Measurements from ENCODE around the gene THOC7. TPM values are rescaled to one million over a fixed set of nuclear protein-coding genes. Genes with fewer than 3 reads are reported as not detected.

THOC7 gene
- total and polyA plus RNA-seq, 2 of the 4 experiments (the other 2 are of a cell fraction): 25.8 to 55.9 TPM

- Histone ChIP-seq H2AFZ (replicated peaks; ENCODE audit: low read length, poor library complexity) (no peak overlapping the region), H2BK5ac (ENCODE audit: low read depth, low read length, poor library complexity, severe bottlenecking) (no peak overlapping the region), H3K4me1 (ENCODE audit: control insufficient read depth, insufficient read depth, low read length) (peaks cover 3% of the 10 kb centered on the region), H2BK15ac (ENCODE audit: low read depth, low read length) (no peak overlapping the region), H3K14ac (replicated peaks; ENCODE audit: low read depth, low read length) (no peak overlapping the region), H3K18ac (ENCODE audit: low read depth, low read length) (no peak overlapping the region), H4K5ac (ENCODE audit: low read depth, low read length) (no peak overlapping the region), H4K91ac (ENCODE audit: insufficient read depth, low read depth, low read length) (no peak overlapping the region), H3K4me3 (ENCODE audit: insufficient read depth, low read depth, low read length) (no peak overlapping the region), H3K4ac (ENCODE audit: low read depth, low read length) (no peak overlapping the region), H3K79me1 (ENCODE audit: low read depth in 1 of 2, low read length in 2 of 2) (peaks cover 16 to 53% of the 10 kb centered on the region in 2 experiments; a peak in 3 of 4 replicates), H3K56ac (ENCODE audit: extremely low read depth, insufficient read depth, low read length) (no peak overlapping the region), H3K9me3 (ENCODE audit: control insufficient read depth, insufficient read depth, low read length) (no peaks in the 10 kb centered on the region), H3K4me2 (ENCODE audit: low read depth, low read length) (no peak overlapping the region), H2BK120ac (ENCODE audit: low read depth, low read length) (no peak overlapping the region), H2AK5ac (ENCODE audit: low read depth, low read length) (no peak overlapping the region), H3K9ac (ENCODE audit: low read depth, low read length) (no peak overlapping the region), H3K23ac (ENCODE audit: low read depth, low read length) (no peak overlapping the region), H4K20me1 (ENCODE audit: insufficient read depth, low read length) (peaks cover 15% of the 10 kb centered on the region; the same call in 1 of the 2 replicates), H3K9me1 (ENCODE audit: insufficient read depth, low read length) (peaks cover 3% of the 10 kb centered on the region), H3K27ac (ENCODE audit: insufficient read depth, low read length) (no peak overlapping the region), H3K27me3 (ENCODE audit: control insufficient read depth, insufficient read depth, low read length) (no peaks in the 10 kb centered on the region), H4K8ac (ENCODE audit: low read depth in 2 of 2, low read length in 2 of 2) (no peak overlapping the region), H2AK9ac (replicated peaks; ENCODE audit: low read depth, low read length, poor library complexity) (no peak overlapping the region), H3K36me3 (ENCODE audit: control insufficient read depth, insufficient read depth, low read length) (no peaks in the 10 kb centered on the region), H2BK20ac (ENCODE audit: low read depth, low read length) (no peak overlapping the region)
- in situ Hi-C loops (cut with MboI; ENCODE audit: low sequenced_read_pairs) (no loop called here), dilution Hi-C loops (cut with HindIII; ENCODE audit: low sequenced_read_pairs, unreplicated experiment) (no loop called here), intact Hi-C loops (cut with micrococcal nuclease) (no loop called here)
- TF ChIP-seq RCOR1 (IDR thresholded peaks at IDR 0.05; ENCODE audit: insufficient replicate concordance, low read length) (no peak), MXI1 (IDR thresholded peaks at IDR 0.05; ENCODE audit: borderline replicate concordance, low read depth, low read length) (no peak), NFE2L2 (IDR thresholded peaks at IDR 0.05; ENCODE audit: low read depth, low read length) (no peak), RFX5 (IDR thresholded peaks at IDR 0.05; ENCODE audit: low read depth, low read length) (no peak), POLR2A (IDR thresholded peaks at IDR 0.05; ENCODE audit: low read depth, low read length) (no peak), FOS (IDR thresholded peaks at IDR 0.05; ENCODE audit: low read depth, low read length) (no peak), CHD1 (IDR thresholded peaks at IDR 0.05; ENCODE audit: low read depth, low read length) (no peak), BHLHE40 (IDR thresholded peaks at IDR 0.05; ENCODE audit: low read depth, low read length) (no peak), CEBPB (IDR thresholded peaks at IDR 0.05; ENCODE audit: low read depth, low read length) (no peak), MAFK (IDR thresholded peaks at IDR 0.05; ENCODE audit: low read depth, low read length) (no peak), SMC3 (IDR thresholded peaks at IDR 0.05; ENCODE audit: low read depth, low read length) (no peak)
- TF ChIP-seq, protein P1, sequence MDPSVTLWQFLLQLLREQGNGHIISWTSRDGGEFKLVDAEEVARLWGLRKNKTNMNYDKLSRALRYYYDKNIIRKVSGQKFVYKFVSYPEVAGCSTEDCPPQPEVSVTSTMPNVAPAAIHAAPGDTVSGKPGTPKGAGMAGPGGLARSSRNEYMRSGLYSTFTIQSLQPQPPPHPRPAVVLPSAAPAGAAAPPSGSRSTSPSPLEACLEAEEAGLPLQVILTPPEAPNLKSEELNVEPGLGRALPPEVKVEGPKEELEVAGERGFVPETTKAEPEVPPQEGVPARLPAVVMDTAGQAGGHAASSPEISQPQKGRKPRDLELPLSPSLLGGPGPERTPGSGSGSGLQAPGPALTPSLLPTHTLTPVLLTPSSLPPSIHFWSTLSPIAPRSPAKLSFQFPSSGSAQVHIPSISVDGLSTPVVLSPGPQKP (IDR thresholded peaks at IDR 0.05; ENCODE audit: borderline replicate concordance, low read depth, low read length): no peak
- TF ChIP-seq, protein P2, sequence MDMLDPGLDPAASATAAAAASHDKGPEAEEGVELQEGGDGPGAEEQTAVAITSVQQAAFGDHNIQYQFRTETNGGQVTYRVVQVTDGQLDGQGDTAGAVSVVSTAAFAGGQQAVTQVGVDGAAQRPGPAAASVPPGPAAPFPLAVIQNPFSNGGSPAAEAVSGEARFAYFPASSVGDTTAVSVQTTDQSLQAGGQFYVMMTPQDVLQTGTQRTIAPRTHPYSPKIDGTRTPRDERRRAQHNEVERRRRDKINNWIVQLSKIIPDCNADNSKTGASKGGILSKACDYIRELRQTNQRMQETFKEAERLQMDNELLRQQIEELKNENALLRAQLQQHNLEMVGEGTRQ (IDR thresholded peaks at IDR 0.05; ENCODE audit: low read depth, low read length): no peak
- no CpG with 5 or more reads among the region's 5 CpGs for WGBS, 2 experiments (ENCODE audit: extremely low coverage in 2 of 2, insufficient read length in 1 of 2)
- BruUV-seq (replicated peaks): no TSS peak
- POLR2A ChIA-PET (ENCODE audit: unreplicated experiment): no interaction called here
- CTCF ChIA-PET: no interaction called here
- DNase-seq (no peak), ATAC-seq (ENCODE audit: low read depth) (no peak)
These were observed 27.9 kb upstream of the THOC7 start for GRCh38 chr3:63891518-63891917.
